Measurements from ENCODE around the gene DYNLRB1. TPM values are rescaled to one million over a fixed set of nuclear protein-coding genes. Genes with fewer than 3 reads are reported as not detected.
"Not testable (repeated sequence)": the region's sequence is repeated elsewhere in the genome, so short reads cannot be mapped to it uniquely, and the experiment has no call there.

The DYNLRB1 gene
- 148 TPM for total RNA-seq
- long read RNA-seq, transcript DYNLRB1-202 (4 exons, 675 nt) = major isoform, 40 of 50 reads
- long read RNA-seq, partial matches to known transcripts = 6 of 50 reads
- long read RNA-seq, other reads (novel, unspliced or antisense) = 3 of 50 reads

DNA sequence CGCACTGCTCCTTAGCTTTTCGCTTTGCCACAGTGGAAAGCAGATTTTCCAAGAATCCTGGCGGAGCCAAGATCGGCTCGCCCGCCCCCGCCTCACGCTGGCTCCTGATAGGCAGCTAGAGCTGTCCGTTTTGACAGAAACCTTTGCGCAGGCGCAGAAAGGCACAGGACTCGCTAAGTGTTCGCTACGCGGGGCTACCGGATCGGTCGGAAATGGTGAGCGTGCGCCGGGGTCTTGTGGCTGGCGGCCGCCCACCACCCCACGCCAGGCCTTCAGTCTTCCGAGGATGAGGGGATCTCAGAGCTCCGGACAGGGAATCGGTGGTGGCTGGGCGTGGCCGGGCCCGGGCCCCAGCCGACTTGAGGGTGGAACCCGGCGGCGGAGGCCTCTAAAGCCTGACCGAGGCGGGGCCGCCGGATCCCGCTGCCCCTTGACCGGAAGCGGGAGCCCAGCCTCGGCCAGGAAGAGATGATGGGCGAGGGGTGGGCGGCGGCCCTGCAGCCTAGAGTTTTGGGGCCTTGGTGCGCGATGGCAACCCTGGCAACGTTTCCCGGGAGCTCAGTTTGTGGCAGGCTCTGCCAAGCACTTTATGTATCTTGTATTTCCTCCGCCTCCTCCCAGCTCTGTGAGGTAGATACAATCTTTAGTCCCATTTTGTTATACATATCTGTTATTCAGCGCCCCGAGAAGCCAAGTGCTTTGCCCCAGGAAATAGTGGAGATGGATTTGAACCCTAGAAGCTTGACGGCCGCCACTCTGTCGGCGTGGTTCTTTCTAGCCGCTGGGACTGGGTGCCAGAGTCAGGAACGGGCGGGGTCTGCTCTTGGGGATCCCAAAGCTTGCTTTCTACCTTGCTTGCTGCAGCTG is at the start of gene DYNLRB1:
TSS of gene DYNLRB1 (plus strand) at position 176 of the 867 bp plus-strand sequence. CDS start at position 213, 37 bp downstream.
- DNase-seq (peak; percentile 97), ATAC-seq (ENCODE audit: poor library complexity) (peak; percentile 97)
- intact Hi-C loops (cut with DNase I) = loop anchor here (10.0 kb wide), 1 partner anchor 202 kb away; no protein-coding TSS in a partner anchor

DNA sequence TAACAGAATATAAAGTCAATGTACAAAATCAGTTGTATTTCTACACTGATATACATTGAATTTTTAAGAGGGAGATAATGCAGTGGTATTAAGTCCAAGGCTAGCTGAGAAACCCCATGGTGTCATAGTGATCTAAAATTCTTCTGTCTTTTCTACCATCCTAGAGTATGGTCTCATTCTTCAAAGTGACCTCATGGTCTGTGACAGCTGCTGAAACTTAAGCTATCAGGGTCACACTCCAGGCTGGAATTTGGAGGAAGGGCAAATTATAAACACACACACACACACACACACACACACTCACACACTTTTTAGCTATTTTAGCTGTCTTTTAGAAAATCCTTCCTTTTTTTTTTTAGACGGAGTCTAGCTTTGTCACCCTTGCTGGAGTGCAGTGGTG is 47.3 kb upstream of the DYNLRB1 start:
- intact Hi-C loops (cut with DNase I) = no loop called here
- DNase-seq = no peak
- ATAC-seq (ENCODE audit: poor library complexity) = no peak

DNA sequence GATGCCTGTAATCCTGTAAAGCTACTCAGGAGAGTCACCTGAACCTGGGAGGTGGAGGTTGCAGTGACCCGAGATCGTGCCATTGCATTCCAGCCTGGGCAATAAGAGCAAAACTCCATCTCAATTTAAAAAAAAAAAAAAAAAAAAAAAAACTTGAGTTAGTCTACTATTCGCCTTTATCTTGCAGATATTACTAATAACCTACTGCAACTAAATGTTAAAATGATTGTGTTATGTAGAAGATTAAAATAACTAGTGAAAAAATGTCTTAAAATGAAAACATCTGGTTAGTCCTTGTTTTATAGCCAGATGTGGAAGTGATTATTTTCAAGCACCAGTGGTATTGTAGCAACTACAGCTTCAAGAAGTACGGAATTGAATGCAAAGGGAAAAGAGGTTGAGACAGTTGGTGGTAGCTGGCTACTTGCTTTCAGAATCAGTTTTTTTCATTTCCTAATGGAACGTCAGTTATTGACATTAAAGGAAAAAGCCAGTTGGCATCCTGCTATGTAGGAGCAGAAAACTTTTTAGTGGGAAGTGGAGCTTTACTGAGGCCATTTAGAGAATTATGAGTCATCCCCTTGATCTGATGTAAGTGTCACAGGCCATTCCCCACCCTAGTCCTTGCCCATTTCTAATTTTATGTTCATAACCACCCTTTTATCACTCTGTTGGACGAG is 43.8 kb upstream of the DYNLRB1 start:
- intact Hi-C loops (cut with DNase I) = no loop called here
- DNase-seq = no peak
- ATAC-seq (ENCODE audit: poor library complexity) = peak; percentile 40

DNA sequence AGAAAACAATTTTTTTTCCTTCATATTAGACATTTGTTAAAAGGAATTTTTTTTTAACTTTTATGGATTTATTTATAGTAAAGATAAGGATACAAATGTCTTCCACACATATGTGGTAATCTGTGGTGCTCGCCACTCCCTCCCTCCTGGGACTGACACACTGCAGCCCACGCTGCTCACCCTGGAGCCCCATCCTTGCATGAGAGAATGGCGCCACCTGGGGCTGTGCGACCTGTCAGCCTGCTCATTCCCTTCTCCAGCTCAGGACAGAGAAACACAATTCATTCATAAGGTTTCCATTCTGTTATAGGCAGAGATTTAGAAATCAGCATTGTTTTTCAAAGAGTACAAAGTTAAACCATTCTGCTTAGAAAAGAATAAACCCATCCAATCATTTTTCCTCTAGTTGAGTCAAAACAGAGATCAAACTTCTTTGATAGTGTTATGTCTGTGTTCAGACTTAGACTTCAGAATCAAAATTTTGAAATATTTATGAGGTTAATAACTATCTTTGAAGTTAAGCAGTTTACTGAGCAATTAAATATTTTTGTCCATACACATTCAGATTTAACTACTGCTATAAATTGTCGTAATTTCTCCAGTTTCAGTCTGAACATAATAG is 42.8 kb upstream of the DYNLRB1 start:
- DNase-seq = peak; percentile 56
- intact Hi-C loops (cut with DNase I) = no loop called here
- ATAC-seq (ENCODE audit: poor library complexity) = peak; percentile 65

DNA sequence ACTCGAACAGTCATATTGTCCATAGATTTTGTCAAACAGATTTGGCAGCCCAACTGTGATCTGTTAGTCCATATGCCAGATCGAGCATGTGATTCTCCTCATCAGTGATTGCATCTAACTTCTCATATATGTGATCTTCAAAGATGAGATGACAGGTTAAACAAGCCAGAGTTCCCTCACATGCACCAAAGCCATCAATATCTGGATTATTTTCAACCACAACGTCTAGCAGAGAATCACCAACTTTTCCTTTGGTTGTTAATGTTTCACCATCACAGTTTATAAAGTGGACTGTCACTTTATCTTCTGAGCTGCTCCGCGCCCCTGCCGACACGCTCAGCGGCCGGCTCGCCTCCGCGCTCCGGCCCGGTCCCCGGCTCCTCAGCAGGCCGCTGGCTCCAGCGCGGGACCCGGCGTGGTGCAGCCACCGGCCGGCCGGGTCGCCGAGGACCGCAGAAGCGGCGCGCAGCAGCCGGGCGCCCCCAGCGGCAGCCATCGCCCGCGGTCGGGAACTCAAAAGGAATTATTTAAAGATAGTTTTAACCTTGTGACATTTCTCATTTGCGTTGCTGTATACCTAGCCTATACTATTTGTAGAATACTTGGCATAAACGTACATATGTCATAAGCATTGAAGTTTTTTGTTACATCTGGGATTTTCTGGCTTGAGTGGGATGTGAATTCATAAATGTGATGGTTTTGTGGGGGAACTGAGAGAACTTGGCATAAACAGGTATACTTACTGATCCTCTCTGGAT is 40.1 kb upstream of the DYNLRB1 start:
- intact Hi-C loops (cut with DNase I) = no loop called here
- DNase-seq = peak; percentile 70
- ATAC-seq (ENCODE audit: poor library complexity) = peak; percentile 96

DNA sequence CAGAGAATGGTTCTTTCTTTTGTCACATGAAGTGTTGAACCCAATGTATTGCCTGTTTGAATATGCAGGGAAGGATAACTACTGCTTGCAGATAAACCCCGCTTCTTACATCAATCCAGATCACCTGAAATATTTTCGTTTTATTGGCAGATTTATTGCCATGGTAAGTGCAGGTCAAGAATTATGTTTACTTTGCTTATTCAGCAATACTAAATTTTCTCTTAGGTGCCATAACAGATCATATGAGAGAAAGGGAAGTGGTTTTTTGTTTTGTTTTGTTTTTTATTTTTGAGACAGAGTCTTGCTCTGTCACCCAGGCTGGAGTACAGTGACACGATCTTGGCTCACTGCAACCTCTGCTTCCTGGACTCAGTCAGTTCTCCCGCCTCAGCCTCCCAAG is 36.6 kb upstream of the DYNLRB1 start:
- intact Hi-C loops (cut with DNase I) = loop anchor here (10.0 kb wide), 1 partner anchor 165 kb away; no protein-coding TSS in a partner anchor
- ATAC-seq (ENCODE audit: poor library complexity) (no peak), DNase-seq (no peak)

- intact Hi-C loops (cut with DNase I) = loop anchor here (10.0 kb wide), 1 partner anchor 167 kb away; no protein-coding TSS in a partner anchor
- not testable (repeated sequence) for DNase-seq; ATAC-seq (ENCODE audit: poor library complexity)
Observed at GRCh38 chr20:34482154-34482553, 34.1 kb upstream of the DYNLRB1 start.

DNA sequence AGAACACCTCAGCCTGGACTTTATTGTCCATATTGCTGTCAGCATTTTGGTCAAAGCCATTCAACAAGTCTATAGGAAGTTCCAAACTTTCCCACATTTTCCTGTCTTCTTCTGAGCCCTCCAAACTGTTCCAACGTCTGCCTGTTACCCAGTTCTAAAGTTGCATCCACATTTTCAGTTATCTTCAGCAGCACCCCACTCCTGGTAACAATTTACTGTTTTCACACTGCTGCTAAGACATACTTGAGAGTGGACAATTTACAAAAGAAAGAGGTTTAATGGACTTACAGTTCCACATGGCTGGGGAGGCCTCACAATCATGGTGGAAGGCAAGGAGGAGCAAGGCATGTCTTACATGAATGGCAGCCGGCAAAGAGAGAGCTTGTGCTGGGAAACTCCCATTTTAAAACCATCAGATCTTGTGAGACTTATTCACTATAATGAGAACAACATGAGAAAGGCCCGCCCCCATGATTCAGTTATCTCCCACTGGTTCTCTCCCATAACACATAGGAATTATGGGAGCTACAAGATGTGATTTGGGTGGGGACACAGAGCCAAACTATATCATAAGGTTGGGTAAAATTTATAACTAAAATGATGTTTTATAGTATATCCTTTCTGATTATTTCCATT is 32.5 kb upstream of the DYNLRB1 start:
- intact Hi-C loops (cut with DNase I) = loop anchor here (10.0 kb wide), 1 partner anchor 169 kb away; no protein-coding TSS in a partner anchor
- not testable (repeated sequence) for ATAC-seq (ENCODE audit: poor library complexity); DNase-seq

DNA sequence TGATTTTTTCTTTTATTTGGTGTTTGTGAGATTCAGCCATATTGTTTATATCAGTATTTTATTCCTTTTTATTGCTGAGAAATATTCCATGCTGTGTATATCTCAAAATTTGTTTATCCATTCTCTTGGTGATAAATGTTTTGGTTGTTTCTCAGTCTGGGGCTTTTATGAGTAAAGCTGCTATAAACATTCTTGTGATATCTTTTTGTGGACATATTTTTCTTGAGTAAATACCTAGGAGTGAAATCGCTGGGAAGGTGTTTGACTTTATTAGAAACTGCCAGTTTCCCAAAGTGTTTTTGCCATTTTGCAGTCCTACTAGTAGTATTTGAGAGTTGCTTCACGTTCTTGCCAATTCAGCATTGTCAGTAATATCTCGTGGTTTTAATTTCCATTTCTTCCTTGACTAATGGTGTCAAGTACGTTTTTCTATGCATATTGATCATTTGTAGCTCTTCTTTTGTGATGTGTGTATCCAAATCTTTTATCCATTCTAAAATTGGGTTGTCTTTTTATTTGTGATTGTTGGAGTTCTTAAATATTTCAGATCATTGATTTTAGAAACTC is 31.1 kb upstream of the DYNLRB1 start:
- intact Hi-C loops (cut with DNase I) = loop anchor here (10.0 kb wide), 1 partner anchor 170 kb away; no protein-coding TSS in a partner anchor
- ATAC-seq (ENCODE audit: poor library complexity) (no peak), DNase-seq (no peak)

GRCh38 chr20:34491226-34491931 is 24.8 kb upstream of the DYNLRB1 start:
- intact Hi-C loops (cut with DNase I) = no loop called here
- DNase-seq = no peak
- ATAC-seq (ENCODE audit: poor library complexity) = no peak

- no peak for ATAC-seq (ENCODE audit: poor library complexity)
- DNase-seq = no peak
- intact Hi-C loops (cut with DNase I) = no loop called here
Observed at GRCh38 chr20:34491932-34492509, 24.2 kb upstream of the DYNLRB1 start.

DNA sequence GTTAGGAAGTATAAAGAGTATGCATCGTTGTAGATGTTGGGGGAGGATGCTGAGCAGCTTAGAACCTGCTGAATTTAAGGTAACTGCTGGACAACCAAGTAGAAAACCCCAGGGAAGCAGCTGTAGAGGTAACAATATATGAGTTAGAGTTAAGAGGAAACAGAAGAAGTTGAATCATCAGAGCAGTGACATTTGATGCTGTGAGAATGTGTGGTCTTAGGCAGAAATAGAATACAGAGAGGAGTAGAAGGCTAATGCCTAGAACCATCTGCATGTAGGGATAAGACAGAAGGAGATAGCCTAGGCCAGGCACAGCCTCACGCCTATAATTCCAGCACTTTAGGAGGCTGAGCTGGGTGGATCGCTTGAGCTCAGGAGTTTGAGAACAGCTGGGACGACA is 22.6 kb upstream of the DYNLRB1 start:
- intact Hi-C loops (cut with DNase I) = no loop called here
- DNase-seq (no peak), ATAC-seq (ENCODE audit: poor library complexity) (no peak)

DNA sequence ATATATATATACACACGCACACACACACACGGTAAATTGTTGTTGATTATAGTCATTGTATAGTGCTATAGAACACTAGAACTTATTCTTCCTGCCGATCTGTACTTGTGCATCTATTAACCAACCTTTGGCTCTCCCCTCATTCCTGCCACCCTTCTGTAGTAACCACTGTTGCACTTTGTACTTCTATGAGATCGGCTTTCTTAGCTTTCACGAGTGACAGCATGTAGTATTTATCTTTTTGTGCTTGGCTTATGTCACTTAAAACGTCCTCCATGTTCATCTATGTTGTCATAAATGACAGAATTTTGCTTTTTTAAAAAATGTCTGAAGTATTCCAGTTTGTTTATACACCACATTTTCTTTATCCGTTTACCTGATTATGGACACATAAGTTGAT is 20.9 kb upstream of the DYNLRB1 start:
- DNase-seq (no peak), ATAC-seq (ENCODE audit: poor library complexity) (no peak)
- intact Hi-C loops (cut with DNase I) = no loop called here

DNA sequence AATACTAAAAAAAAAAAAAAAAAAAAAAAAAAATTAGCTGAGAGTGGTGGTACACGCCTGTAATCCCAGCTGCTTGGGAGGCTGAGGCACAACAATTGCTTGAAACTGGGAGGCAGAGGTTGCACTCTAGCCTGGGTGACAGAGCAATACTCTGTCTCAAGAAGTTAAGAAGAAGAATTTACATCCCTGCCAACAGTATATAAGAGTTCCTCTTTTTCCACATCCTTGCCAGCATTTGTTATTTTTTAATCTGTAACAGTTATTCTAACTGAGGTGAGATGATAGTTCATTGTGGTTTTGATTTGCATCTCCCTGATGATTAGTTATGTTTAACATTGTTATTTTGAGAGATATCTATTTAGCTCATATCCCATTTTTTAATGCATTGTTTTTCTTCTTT is 20.3 kb upstream of the DYNLRB1 start:
- DNase-seq (no peak), ATAC-seq (ENCODE audit: poor library complexity) (no peak)
- intact Hi-C loops (cut with DNase I) = no loop called here

DNA sequence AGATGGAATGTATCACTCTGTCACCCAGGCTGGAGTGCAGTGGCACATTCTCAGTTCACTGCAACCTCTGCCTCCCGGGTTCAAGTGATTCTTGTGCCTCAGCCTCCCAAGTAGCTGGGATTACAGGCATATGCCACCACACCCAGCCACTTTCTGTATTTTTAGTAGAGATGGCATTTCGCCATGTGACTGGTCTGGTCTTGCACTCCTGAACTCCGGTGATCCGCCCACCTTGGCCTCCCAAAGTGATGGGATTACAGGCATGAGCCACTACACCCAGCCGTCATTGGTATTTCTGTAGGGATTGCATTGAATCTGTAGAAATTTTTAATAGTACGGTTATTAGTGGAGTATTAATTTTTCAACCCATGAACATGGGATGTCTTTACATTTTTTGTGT is 18.6 kb upstream of the DYNLRB1 start:
- ATAC-seq (ENCODE audit: poor library complexity); DNase-seq; intact Hi-C loops (cut with DNase I): not testable (repeated sequence)

- no peak for ATAC-seq (ENCODE audit: poor library complexity)
- no peak for DNase-seq
- intact Hi-C loops (cut with DNase I) = no loop called here
Observed at GRCh38 chr20:34500823-34501222, 15.4 kb upstream of the DYNLRB1 start.

DNA sequence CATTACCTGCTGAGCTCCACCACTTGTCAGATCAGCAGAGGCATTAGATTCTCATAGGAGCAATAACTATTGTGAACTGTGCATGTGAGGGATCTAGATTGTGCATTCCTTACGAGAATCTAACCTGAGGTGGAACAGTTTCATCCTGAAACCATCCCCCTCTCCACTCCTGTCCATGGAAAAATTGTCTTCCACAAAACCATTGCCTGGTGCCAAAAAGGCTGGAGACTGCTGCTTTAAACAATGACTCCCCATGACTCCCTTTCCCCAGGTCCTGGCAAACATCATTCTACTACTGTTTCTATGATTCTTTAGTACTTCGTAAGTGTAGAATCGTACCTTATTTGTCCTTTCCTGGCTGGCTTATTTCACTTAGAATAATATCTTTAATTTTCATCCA is 9.7 kb upstream of the DYNLRB1 start:
- DNase-seq = no peak
- no peak for ATAC-seq (ENCODE audit: poor library complexity)
- intact Hi-C loops (cut with DNase I) = no loop called here
